Muscle layer of duodenum (tissue), 2 donors: ENCODE measurements around the gene OMD.

ENCODE experiments used
- H3K27ac ChIP-seq: one replicate; pipeline ENCODE4 v1.7.0; 2013; ENCODE audit warnings: mild to moderate bottlenecking, low read length
- H3K27me3 ChIP-seq: one replicate; pipeline ENCODE4 v1.7.0; 2013; ENCODE audit warnings: low read depth, mild to moderate bottlenecking, control low read depth, low read length
- H3K36me3 ChIP-seq, 2 donors: one replicate each; pipeline ENCODE4 v1.7.0; 2013; ENCODE audit warnings: low read length in 2 of 2, control low read depth in 1 of 2, mild to moderate bottlenecking in 1 of 2; ENCODE audit not compliant: insufficient read depth in 2 of 2, control insufficient read depth in 1 of 2
- H3K4me1 ChIP-seq, 2 donors: one replicate each; pipeline ENCODE4 v1.7.0; 2013; ENCODE audit warnings: low read length in 2 of 2, mild to moderate bottlenecking in 2 of 2, control low read depth in 1 of 2, moderate library complexity in 1 of 2; ENCODE audit not compliant: insufficient read depth in 2 of 2, control insufficient read depth in 1 of 2
- H3K4me3 ChIP-seq, 2 donors: one replicate each; pipeline ENCODE4 v1.7.0; 2013; ENCODE audit warnings: low read length in 2 of 2, low read depth in 1 of 2, mild to moderate bottlenecking in 1 of 2
- H3K9me3 ChIP-seq, 2 donors: one replicate each; pipeline ENCODE4 v1.7.0; 2013; ENCODE audit warnings: low read length in 2 of 2, control low read depth in 1 of 2, mild to moderate bottlenecking in 1 of 2; ENCODE audit not compliant: control insufficient read depth in 1 of 2
- donor health status: healthy.

OMD gene

GRCh38 chr9:92392690-92393089 is 31.6 kb downstream of the OMD start:
- H3K9me3 ChIP-seq: no peaks in the 10 kb centered on the region
- H3K36me3 ChIP-seq: no peaks in the 10 kb centered on the region
- H3K27me3 ChIP-seq: no peaks in the 10 kb centered on the region
- no peak overlapping the region for H3K27ac ChIP-seq
- no peak overlapping the region for H3K4me3 ChIP-seq
- no peaks in the 10 kb centered on the region for H3K4me1 ChIP-seq

GRCh38 chr9:92385953-92386352 is 38.3 kb downstream of the OMD start:
- Histone ChIP-seq H3K4me1 (peaks cover 0 to 4% of the 10 kb centered on the region in 2 donors), H3K27ac (peak overlapping the region; percentile 47), H3K9me3 (no peaks in the 10 kb centered on the region), H3K36me3 (no peaks in the 10 kb centered on the region), H3K27me3 (no peaks in the 10 kb centered on the region), H3K4me3 (no peak overlapping the region)

DNA sequence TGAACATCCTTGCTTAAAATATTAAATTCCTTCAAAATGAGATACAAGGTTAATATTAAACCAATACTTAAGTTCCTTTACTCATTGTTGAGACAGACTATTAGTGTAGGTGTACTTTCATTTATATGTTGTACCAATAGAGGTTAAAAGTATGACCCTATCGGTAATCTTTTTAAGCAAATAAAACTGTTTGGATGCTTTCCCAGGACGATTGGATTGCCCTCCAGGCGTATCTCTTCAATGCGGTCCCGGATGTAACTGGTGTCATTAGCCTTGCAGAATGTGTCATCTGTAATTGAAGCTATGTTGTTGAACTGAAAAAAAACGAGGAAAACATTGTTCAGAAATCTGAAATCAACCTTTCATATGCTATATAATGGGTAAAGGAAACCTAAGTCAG is 38.8 kb downstream of the OMD start:
- Histone ChIP-seq H3K36me3 (no peaks in the 10 kb centered on the region), H3K4me1 (peaks cover 0 to 4% of the 10 kb centered on the region in 2 donors), H3K4me3 (no peak overlapping the region), H3K27me3 (no peaks in the 10 kb centered on the region), H3K27ac (peak overlapping the region; percentile 47), H3K9me3 (no peaks in the 10 kb centered on the region)

GRCh38 chr9:92385001-92385400 is 39.3 kb downstream of the OMD start:
- Histone ChIP-seq H3K9me3 (no peaks in the 10 kb centered on the region), H3K27ac (peak overlapping the region; percentile 47), H3K36me3 (no peaks in the 10 kb centered on the region), H3K4me1 (peaks cover 0 to 4% of the 10 kb centered on the region in 2 donors), H3K4me3 (no peak overlapping the region), H3K27me3 (no peaks in the 10 kb centered on the region)

GRCh38 chr9:92384375-92384774 is 39.9 kb downstream of the OMD start:
- H3K4me3 ChIP-seq: no peak overlapping the region
- no peak overlapping the region for H3K27ac ChIP-seq

GRCh38 chr9:92381775-92382174 is 42.5 kb downstream of the OMD start:
- H3K4me1 ChIP-seq: peaks cover 0 to 4% of the 10 kb centered on the region in 2 donors
- H3K9me3 ChIP-seq: no peaks in the 10 kb centered on the region
- H3K36me3 ChIP-seq: no peaks in the 10 kb centered on the region
- H3K4me3 ChIP-seq: no peak overlapping the region
- H3K27me3 ChIP-seq: no peaks in the 10 kb centered on the region
- H3K27ac ChIP-seq: no peak overlapping the region

More at GRCh38 chr9:92384375-92384774, 39.9 kb downstream of the OMD start:
- Histone ChIP-seq H3K27me3 (no peaks in the 10 kb centered on the region), H3K4me1 (peaks cover 0 to 4% of the 10 kb centered on the region in 2 donors), H3K36me3 (no peaks in the 10 kb centered on the region), H3K9me3 (no peaks in the 10 kb centered on the region)

- no peaks in the 10 kb centered on the region for H3K36me3 ChIP-seq
- no peak overlapping the region for H3K4me3 ChIP-seq
- no peak overlapping the region for H3K27ac ChIP-seq
- no peaks in the 10 kb centered on the region for H3K9me3 ChIP-seq
- H3K27me3 ChIP-seq: no peaks in the 10 kb centered on the region
- peaks cover 0 to 4% of the 10 kb centered on the region in 2 donors for H3K4me1 ChIP-seq
Observed at GRCh38 chr9:92380603-92381002, 43.7 kb downstream of the OMD start.

DNA sequence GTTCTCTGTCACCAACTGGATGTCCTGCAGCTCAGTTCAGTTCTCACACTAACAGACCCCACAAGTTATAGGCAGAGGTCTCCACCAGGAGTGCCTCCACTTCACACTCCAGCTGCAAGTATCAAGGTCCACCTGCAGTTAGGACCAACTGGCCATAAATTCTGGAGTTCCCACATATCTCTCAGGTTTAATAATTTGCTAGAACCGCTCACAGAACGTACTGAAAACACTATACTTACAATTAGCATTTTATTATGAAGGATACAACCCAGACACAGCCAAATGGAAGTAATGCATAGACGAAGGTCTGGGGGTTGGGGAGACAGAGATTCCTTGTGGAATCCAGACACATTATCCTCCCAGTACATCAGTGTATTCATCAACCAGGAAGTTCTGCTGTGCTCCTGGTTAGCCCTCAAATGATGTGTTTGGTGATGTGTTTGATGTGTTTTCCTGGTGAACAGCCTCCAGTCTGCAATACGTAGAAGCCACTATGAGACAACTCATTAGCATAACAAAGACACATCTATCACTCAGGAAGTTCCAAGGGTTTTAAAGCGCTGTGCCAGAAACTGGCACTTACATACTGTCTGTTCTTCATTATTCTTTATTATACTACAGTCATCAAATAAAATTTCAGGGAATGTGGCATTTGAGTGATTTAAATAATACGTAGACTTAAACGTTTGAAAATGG is 45.3 kb downstream of the OMD start:
- Histone ChIP-seq H3K4me1 (no peaks in the 10 kb centered on the region), H3K27me3 (no peaks in the 10 kb centered on the region), H3K36me3 (no peaks in the 10 kb centered on the region), H3K9me3 (no peaks in the 10 kb centered on the region), H3K27ac (no peak overlapping the region), H3K4me3 (no peak overlapping the region)

GRCh38 chr9:92377876-92378275 is 46.4 kb downstream of the OMD start:
- no peaks in the 10 kb centered on the region for H3K27me3 ChIP-seq
- H3K36me3 ChIP-seq: no peaks in the 10 kb centered on the region

GRCh38 chr9:92373167-92373566 is 51.1 kb downstream of the OMD start:
- Histone ChIP-seq H3K4me1 (no peaks in the 10 kb centered on the region), H3K9me3 (no peaks in the 10 kb centered on the region), H3K27ac (no peak overlapping the region), H3K27me3 (no peaks in the 10 kb centered on the region), H3K4me3 (no peak overlapping the region), H3K36me3 (no peaks in the 10 kb centered on the region)

More at GRCh38 chr9:92377876-92378275, 46.4 kb downstream of the OMD start:
- Histone ChIP-seq H3K27ac (no peak overlapping the region), H3K9me3 (no peaks in the 10 kb centered on the region), H3K4me3 (no peak overlapping the region), H3K4me1 (no peaks in the 10 kb centered on the region)

GRCh38 chr9:92369075-92369474 is 55.2 kb downstream of the OMD start:
- H3K36me3 ChIP-seq: no peaks in the 10 kb centered on the region
- H3K4me1 ChIP-seq: no peaks in the 10 kb centered on the region
- no peaks in the 10 kb centered on the region for H3K9me3 ChIP-seq
- H3K4me3 ChIP-seq: no peak overlapping the region
- H3K27ac ChIP-seq: no peak overlapping the region
- H3K27me3 ChIP-seq: no peaks in the 10 kb centered on the region
